Epithelial cell of proximal tubule (primary cell): ENCODE results near the gene PDXP. TPM values are rescaled to one million over a fixed set of nuclear protein-coding genes. Genes with fewer than 3 reads are reported as not detected.
A peak's percentile ranks its signal among the peaks of the same experiment; 100 is the strongest.

Experiments used
- DNase-seq: peaks from one replicate; pipeline ENCODE4 v3.0.0-alpha.2; 2011; ENCODE audit warnings: low read depth
- H3K4me3 ChIP-seq: 2 replicates; pipeline ENCODE4 v1.5.1; 2011; ENCODE audit warnings: low read depth, mild to moderate bottlenecking, low read length
- total RNA-seq: library from RNA; depleted of rRNA; stranded (reverse); fragments of >200 nt; gene quantifications from 2 replicates; pipeline ENCODE4 v1.2.3, GENCODE V29; 2015
- TF ChIP-seq, protein P1 (sequence below): conservative IDR thresholded peaks from 2 replicates; pipeline ENCODE4 v1.5.1; 2012; ENCODE audit warnings: low read depth, mild to moderate bottlenecking, low read length

PDXP gene
- total RNA-seq, 1 donor from 2014 or later = 21.0 TPM

DNA sequence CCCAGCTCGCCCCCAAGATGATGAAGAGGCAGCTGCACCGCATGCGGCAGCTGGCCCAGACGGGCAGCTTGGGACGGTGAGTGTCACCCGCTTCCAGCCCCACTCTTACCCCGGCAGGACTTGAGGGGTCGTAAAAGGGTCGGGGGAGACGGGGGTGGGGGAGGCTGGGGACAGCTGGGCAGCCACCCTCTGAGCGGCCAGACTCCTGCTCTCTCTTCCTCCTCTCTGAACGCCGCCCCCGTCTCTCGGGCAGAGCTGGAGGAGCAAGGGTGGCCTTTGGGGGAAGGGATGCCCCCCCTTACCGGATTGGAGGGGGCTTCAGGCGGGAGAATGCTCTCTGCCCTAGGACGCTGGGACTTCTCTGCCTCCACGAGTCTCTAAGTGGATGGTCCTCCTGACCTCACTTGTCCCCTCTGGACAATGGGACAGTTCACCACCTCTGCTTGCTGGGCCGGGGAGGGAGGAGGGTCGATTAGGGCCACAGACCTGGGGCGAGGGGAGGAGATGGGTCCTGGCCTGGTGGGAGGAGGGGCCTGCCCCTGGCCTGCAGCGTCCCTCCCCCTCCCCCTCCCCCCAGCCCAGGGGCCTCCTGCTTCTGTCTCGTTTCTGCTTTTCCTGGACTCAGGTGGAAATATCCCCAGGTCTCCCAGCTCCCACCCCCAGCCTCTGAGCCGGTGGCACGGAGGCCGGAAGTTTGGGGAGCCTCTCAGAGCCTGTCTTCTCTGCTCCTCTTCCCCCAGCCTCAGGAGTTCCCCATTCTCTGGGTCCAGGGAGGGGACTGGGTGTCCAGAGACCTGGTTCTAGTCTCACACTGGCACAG is 18.5 kb upstream of the PDXP start:
- TF ChIP-seq, protein P1, sequence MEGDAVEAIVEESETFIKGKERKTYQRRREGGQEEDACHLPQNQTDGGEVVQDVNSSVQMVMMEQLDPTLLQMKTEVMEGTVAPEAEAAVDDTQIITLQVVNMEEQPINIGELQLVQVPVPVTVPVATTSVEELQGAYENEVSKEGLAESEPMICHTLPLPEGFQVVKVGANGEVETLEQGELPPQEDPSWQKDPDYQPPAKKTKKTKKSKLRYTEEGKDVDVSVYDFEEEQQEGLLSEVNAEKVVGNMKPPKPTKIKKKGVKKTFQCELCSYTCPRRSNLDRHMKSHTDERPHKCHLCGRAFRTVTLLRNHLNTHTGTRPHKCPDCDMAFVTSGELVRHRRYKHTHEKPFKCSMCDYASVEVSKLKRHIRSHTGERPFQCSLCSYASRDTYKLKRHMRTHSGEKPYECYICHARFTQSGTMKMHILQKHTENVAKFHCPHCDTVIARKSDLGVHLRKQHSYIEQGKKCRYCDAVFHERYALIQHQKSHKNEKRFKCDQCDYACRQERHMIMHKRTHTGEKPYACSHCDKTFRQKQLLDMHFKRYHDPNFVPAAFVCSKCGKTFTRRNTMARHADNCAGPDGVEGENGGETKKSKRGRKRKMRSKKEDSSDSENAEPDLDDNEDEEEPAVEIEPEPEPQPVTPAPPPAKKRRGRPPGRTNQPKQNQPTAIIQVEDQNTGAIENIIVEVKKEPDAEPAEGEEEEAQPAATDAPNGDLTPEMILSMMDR = no peak
- no peak for DNase-seq
- peak overlapping the region; percentile 55 for H3K4me3 ChIP-seq

GRCh38 chr22:37640591-37641560 is 17.6 kb upstream of the PDXP start:
- DNase-seq = no peak
- no peak overlapping the region for H3K4me3 ChIP-seq
- TF ChIP-seq, protein P1 = no peak

DNA sequence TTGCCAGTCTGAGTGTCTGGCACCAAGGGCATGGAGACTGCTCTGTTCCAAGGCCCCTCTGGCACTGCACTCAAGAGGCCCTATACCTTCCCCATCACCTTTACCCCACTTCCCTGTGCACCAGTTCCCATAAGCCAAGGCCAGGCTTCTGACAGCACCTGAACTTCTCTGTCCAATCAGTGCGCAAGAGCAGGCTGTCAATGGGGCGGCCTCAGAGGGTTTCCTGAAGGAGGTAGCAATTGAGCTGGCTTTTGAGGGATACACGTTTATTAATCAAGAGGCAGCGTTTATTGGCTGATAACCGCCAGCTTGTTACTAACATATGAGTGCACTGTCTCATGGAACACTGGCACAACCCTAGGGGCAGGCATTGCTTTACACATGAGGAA is 17.0 kb upstream of the PDXP start:
- DNase-seq = no peak
- TF ChIP-seq, protein P1 = no peak
- no peak overlapping the region for H3K4me3 ChIP-seq

DNA sequence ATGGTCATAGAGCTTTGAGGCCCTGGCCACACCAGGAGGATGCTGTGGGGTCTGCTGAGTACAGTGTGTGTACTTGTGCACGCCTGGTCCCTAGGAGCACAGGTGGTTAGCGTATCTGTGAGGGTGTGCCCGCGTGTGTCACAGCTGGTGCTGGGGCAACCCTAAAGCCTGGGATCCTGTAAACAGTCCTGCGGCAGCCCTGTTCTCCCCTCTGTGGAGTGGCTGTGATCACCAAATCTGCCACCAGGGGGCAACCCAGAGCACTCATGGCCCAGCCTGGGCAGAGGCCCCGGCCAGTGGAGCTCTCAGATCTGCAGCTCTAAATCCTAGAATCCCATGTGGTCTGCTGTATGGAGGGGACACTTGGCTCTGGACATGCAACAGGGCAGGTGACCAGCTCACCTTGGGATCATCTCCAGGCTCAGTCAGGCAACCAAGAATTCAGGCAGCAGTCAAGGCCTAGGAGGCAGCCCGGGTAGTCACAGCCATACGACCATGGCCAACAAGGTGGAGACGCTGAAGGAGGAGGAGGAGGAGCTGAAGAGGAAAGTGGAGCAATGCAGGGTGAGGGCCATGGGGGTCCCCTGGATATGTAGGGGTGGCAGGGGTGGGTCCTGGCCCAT is 15.2 kb upstream of the PDXP start:
- no peak overlapping the region for H3K4me3 ChIP-seq
- no peak for DNase-seq
- TF ChIP-seq, protein P1 = peak; percentile 89

DNA sequence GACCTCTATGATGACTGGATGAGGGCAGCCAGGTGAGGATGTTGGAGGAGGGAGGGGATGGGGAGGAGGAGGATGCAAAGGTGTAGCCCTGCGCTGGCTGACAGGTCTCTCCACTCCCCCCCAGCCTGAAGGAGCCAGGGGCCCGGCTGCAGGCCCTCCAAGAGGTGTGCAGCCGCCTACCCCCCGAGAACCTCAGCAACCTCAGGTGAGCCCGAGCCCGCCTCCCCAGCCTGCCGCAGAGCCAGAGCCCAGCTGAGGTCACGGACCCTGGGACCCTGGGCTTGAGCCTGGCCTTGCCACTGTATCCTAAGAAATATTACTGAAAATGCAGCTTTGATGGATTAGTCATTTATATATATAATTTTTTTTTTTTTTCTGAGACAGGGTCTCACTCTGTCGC is 11.2 kb upstream of the PDXP start:
- DNase-seq = no peak
- H3K4me3 ChIP-seq = no peak overlapping the region
- TF ChIP-seq, protein P1 = no peak

- DNase-seq = no peak
- H3K4me3 ChIP-seq = no peak overlapping the region
- TF ChIP-seq, protein P1 = no peak
Measured at GRCh38 chr22:37647928-37648327, 10.6 kb upstream of the PDXP start.
